HEK293 (cell line): ENCODE results near the gene FTSJ1.

Source experiments
- CTCF ChIA-PET: fragments of 350-600 bp; formaldehyde crosslinking; extraction: SDS; loops from one replicate; lab custom pipeline; 2021; ENCODE audit warnings: antibody characterized with exemption; lab: Yijun Ruan, JAX
- POLR2A ChIA-PET: fragments of 300-600 bp; formaldehyde crosslinking; extraction: SDS; loops from one replicate; lab custom pipeline; 2020; ENCODE audit warnings: antibody characterized with exemption, inconsistent platforms; lab: Yijun Ruan, JAX
- H3K27ac ChIP-seq: fragments of 200-500 bp; sonication (Bioruptor generic); 2 replicates; pipeline ENCODE4 v1.5.1; 2014; ENCODE audit warnings: low read depth, low read length, control low read depth, inconsistent platforms; ENCODE audit errors: extremely low read depth
- H3K36me3 ChIP-seq, 2 experiments: fragments of 200-500 bp in 1 of 2; sonication (Bioruptor generic) in 1 of 2; 1 replicate in 1 of 2; 2 replicates in 1 of 2; pipeline ENCODE4 v1.5.1; 2014 to 2017; ENCODE audit warnings: inconsistent platforms in 2 of 2, low read length in 2 of 2; ENCODE audit not compliant: control insufficient read depth in 2 of 2, insufficient read depth in 1 of 2
- H3K4me1 ChIP-seq: fragments of 200-500 bp; sonication (Bioruptor generic); 2 replicates; pipeline ENCODE4 v1.5.1; 2014; ENCODE audit warnings: mild to moderate bottlenecking, low read length, inconsistent platforms; ENCODE audit not compliant: control insufficient read depth, insufficient read depth
- H3K4me3 ChIP-seq: 2 replicates; pipeline ENCODE4 v1.5.1; 2011; ENCODE audit warnings: low read depth, mild to moderate bottlenecking, control low read depth, low read length, moderate library complexity
- H3K9me3 ChIP-seq: fragments of 200-500 bp; sonication (Bioruptor generic); 2 replicates; pipeline ENCODE4 v1.5.1; 2014; ENCODE audit warnings: low read depth, low read length, inconsistent platforms; ENCODE audit not compliant: control insufficient read depth, insufficient read depth
- GFI1B ChIP-seq: fragments of 450-650 bp; formaldehyde crosslinking; IDR thresholded peaks from 2 replicates; pipeline ENCODE4 v1.5.1; 2016; ENCODE audit warnings: missing biosample characterization, missing genetic modification characterization
- SALL2 ChIP-seq: fragments of 450-650 bp; formaldehyde crosslinking; IDR thresholded peaks from 2 replicates; pipeline ENCODE4 v1.5.0; 2017; ENCODE audit warnings: missing biosample characterization, mild to moderate bottlenecking, missing genetic modification characterization, borderline replicate concordance
- SCRT1 ChIP-seq: fragments of 450-650 bp; formaldehyde crosslinking; IDR thresholded peaks from 2 replicates; pipeline ENCODE4 v1.5.1; 2016; ENCODE audit warnings: missing biosample characterization, missing genetic modification characterization, borderline replicate concordance
- SP3 ChIP-seq: fragments of 450-650 bp; formaldehyde crosslinking; IDR thresholded peaks from 2 replicates; pipeline ENCODE4 v1.5.1; 2016; ENCODE audit warnings: missing biosample characterization, missing genetic modification characterization
- ZIC2 ChIP-seq: fragments of 450-650 bp; formaldehyde crosslinking; IDR thresholded peaks from 2 replicates; pipeline ENCODE4 v1.5.1; 2016; ENCODE audit warnings: missing biosample characterization, missing genetic modification characterization
- ZNF121 ChIP-seq: fragments of 450-650 bp; formaldehyde crosslinking; IDR thresholded peaks from 2 replicates; pipeline ENCODE4 v1.5.1; 2016; ENCODE audit warnings: missing biosample characterization, missing genetic modification characterization
- ZNF2 ChIP-seq: fragments of 450-650 bp; formaldehyde crosslinking; IDR thresholded peaks from 2 replicates; pipeline ENCODE4 v1.5.1; 2016; ENCODE audit warnings: missing biosample characterization, missing genetic modification characterization
- ZNF266 ChIP-seq: fragments of 450-650 bp; formaldehyde crosslinking; IDR thresholded peaks from 2 replicates; pipeline ENCODE4 v1.5.1; 2016; ENCODE audit warnings: missing biosample characterization, missing genetic modification characterization, low read depth
- ZNF335 ChIP-seq: fragments of 450-650 bp; formaldehyde crosslinking; conservative IDR thresholded peaks from 2 replicates; pipeline ENCODE4 v1.5.1; 2016; ENCODE audit warnings: missing biosample characterization, missing genetic modification characterization
- ZNF521 ChIP-seq: fragments of 450-650 bp; formaldehyde crosslinking; IDR thresholded peaks from 2 replicates; pipeline ENCODE4 v1.5.1; 2017; ENCODE audit warnings: missing biosample characterization, mild to moderate bottlenecking, missing genetic modification characterization
- ZNF626 ChIP-seq: fragments of 450-650 bp; sonication (Bioruptor Pico); formaldehyde crosslinking; IDR thresholded peaks from 2 replicates; pipeline ENCODE4 v1.5.1; 2018; ENCODE audit warnings: missing biosample characterization, missing genetic modification characterization, inconsistent platforms
- ZNF639 ChIP-seq: fragments of 450-650 bp; formaldehyde crosslinking; IDR thresholded peaks from 2 replicates; pipeline ENCODE4 v1.5.1; 2016; ENCODE audit warnings: missing biosample characterization, missing genetic modification characterization
- ZNF677 ChIP-seq: fragments of 450-650 bp; IDR thresholded peaks from 2 replicates; pipeline ENCODE4 v1.5.0; 2018; ENCODE audit warnings: missing biosample characterization, mild to moderate bottlenecking, missing genetic modification characterization, moderate library complexity
- ZNF707 ChIP-seq: fragments of 450-650 bp; formaldehyde crosslinking; IDR thresholded peaks from 2 replicates; pipeline ENCODE4 v1.5.1; 2016; ENCODE audit warnings: missing biosample characterization, missing genetic modification characterization
- ZSCAN23 ChIP-seq: fragments of 450-650 bp; formaldehyde crosslinking; IDR thresholded peaks from 2 replicates; pipeline ENCODE4 v1.5.1; 2016; ENCODE audit warnings: missing biosample characterization, missing genetic modification characterization
- ZSCAN4 ChIP-seq: fragments of 450-650 bp; formaldehyde crosslinking; IDR thresholded peaks from 2 replicates; pipeline ENCODE4 v1.5.1; 2017; ENCODE audit warnings: missing biosample characterization, missing genetic modification characterization
- TF ChIP-seq, protein P1 (sequence below): fragments of 450-650 bp; formaldehyde crosslinking; IDR thresholded peaks from 2 replicates; pipeline ENCODE4; 2016; ENCODE audit warnings: missing biosample characterization, missing genetic modification characterization
- TF ChIP-seq, protein P2 (sequence below): fragments of 450-650 bp; formaldehyde crosslinking; IDR thresholded peaks from 2 replicates; pipeline ENCODE4 v1.5.1; 2016; ENCODE audit warnings: missing biosample characterization, missing genetic modification characterization

The FTSJ1 gene

DNA sequence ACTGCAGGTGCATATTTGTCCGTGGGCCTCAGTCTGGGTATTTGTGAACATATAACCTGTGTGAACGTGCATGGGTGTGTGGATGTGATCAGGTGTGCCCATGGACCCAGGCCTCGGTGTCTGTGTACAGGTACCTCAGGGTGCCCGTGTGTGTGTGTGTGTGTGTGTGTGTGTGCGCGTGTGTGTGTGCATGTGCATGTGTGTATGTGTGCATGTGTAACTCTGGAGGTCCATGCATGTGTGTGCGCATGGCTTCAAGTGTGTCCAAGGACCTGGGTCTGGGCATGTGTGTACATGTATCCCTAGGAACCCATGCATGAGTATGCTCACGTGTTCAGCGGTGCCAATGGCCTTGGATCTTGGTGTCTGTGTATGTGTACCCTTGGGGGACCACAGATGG lies 15.8 kb downstream of the FTSJ1 start:
- H3K4me3 ChIP-seq = no peak overlapping the region
- H3K9me3 ChIP-seq = no peaks in the 10 kb centered on the region
- no peaks in the 10 kb centered on the region for H3K4me1 ChIP-seq
- peaks cover 0 to 7% of the 10 kb centered on the region in 2 experiments; a peak in 1 of 3 replicates for H3K36me3 ChIP-seq
- no peak overlapping the region for H3K27ac ChIP-seq
- ChIA-PET CTCF (interaction anchor here (0.7 kb wide), 1 partner anchor 1592 kb away, joined by 3 read pairs; no protein-coding TSS in a partner anchor), POLR2A (no interaction called here)
- TF ChIP-seq, protein P1, sequence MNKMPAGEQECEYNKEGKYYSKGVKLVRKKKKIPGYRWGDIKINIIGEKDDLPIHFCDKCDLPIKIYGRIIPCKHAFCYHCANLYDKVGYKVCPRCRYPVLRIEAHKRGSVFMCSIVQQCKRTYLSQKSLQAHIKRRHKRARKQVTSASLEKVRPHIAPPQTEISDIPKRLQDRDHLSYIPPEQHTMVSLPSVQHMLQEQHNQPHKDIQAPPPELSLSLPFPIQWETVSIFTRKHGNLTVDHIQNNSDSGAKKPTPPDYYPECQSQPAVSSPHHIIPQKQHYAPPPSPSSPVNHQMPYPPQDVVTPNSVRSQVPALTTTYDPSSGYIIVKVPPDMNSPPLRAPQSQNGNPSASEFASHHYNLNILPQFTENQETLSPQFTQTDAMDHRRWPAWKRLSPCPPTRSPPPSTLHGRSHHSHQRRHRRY (tag by site-specific recombination) = no peak
- TF ChIP-seq SALL2 (tag by site-specific recombination) = no peak
- TF ChIP-seq ZNF521 (tag by site-specific recombination) = no peak
- no peak for TF ChIP-seq ZNF121
- TF ChIP-seq ZSCAN23 (tag by site-specific recombination) = no peak
- TF ChIP-seq GFI1B = no peak
- TF ChIP-seq ZSCAN4 (tag by site-specific recombination) = peak; percentile 90
- TF ChIP-seq SP3 = no peak
- no peak for TF ChIP-seq ZNF626 (tag by site-specific recombination)

GRCh38 chrX:48492293-48492910 lies 16.4 kb downstream of the FTSJ1 start:
- TF ChIP-seq SCRT1 = no peak
- TF ChIP-seq ZNF335 (tag by site-specific recombination) = no peak
- TF ChIP-seq ZNF266 (tag by site-specific recombination) = no peak
- TF ChIP-seq, protein P2, sequence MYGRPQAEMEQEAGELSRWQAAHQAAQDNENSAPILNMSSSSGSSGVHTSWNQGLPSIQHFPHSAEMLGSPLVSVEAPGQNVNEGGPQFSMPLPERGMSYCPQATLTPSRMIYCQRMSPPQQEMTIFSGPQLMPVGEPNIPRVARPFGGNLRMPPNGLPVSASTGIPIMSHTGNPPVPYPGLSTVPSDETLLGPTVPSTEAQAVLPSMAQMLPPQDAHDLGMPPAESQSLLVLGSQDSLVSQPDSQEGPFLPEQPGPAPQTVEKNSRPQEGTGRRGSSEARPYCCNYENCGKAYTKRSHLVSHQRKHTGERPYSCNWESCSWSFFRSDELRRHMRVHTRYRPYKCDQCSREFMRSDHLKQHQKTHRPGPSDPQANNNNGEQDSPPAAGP (tag by site-specific recombination) = no peak
- Histone ChIP-seq H3K4me1 (no peaks in the 10 kb centered on the region), H3K9me3 (no peaks in the 10 kb centered on the region), H3K27ac (no peak overlapping the region), H3K36me3 (peaks cover 0 to 3% of the 10 kb centered on the region in 2 experiments; a peak in 1 of 3 replicates), H3K4me3 (no peak overlapping the region)
- POLR2A ChIA-PET = no interaction called here
- CTCF ChIA-PET = interaction anchor here (0.7 to 1.7 kb wide), 2 partner anchors 408 to 1592 kb away, joined by 3 to 5 read pairs; no protein-coding TSS in a partner anchor

- TF ChIP-seq ZNF639 (no peak), ZNF2 (no peak), ZNF707 (no peak), ZIC2 (tag by site-specific recombination) (no peak), ZNF677 (tag by site-specific recombination) (no peak)
- TF ChIP-seq, all 188 proteins: peak for 0
- Histone ChIP-seq H3K4me1 (no peaks in the 10 kb centered on the region), H3K9me3 (no peaks in the 10 kb centered on the region), H3K27ac (no peak overlapping the region), H3K4me3 (no peak overlapping the region), H3K36me3 (no peaks in the 10 kb centered on the region)
- CTCF ChIA-PET = interaction anchor here (0.6 to 1.7 kb wide), 11 partner anchors 13 to 547 kb away, joined by 3 to 8 read pairs (median 4); no protein-coding TSS in a partner anchor
- POLR2A ChIA-PET = no interaction called here
These were observed 17.9 kb downstream of the FTSJ1 start for GRCh38 chrX:48493890-48494364.
